HUDEP-2 (cell line): ENCODE measurements around the gene MEN1.

ENCODE experiments used
- DNase-seq, 76 experiments: peaks; one replicate each; lab custom pipeline; 2025; ENCODE audit not compliant: unreplicated experiment in 76 of 76; lab: John Stamatoyannopoulos, UW

MEN1 gene

GRCh38 chr11:64788321-64789215, 21.8 kb downstream of the MEN1 start:
- no peak for DNase-seq

- peak in 60 of 76 experiments; percentile 4 to 78 (median 40) for DNase-seq
Observed at GRCh38 chr11:64787526-64788320, 22.6 kb downstream of the MEN1 start.

GRCh38 chr11:64786308-64786707, 24.0 kb downstream of the MEN1 start:
- no peak for DNase-seq

DNA sequence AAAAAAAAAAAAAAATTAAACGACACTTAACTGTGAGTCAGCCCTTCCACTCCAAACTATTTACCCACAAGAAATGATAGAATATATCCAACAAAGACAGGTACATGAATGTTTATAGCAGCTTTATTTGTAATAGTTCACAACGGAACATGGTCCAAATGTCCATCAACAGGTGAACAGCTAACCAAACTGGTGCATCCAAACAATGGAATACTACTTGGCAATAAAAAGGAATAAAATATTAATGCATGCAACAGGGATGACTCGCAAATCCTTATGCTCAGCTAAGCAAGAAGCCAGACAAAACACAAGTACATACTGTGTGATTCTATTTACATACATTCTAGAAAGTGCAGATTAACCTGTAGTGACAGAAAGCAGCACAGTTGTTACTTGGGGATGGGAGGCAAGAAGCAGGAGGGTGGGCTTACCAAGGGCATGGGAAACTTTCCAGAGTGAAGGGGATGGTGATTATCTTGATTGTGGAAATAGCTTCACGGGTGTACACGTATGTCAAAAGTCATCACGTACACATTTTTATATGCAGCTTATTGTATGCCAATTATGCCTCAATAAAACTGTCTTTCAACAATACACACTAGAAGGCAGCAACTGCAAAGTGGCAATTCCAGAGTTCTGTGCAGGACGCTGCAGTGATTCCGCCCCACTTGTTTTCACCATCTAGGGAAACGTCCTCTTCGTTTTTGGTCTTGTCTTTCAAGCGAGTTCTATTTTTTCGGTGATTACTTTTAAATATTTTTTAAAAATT, 25.4 kb downstream of the MEN1 start:
- no peak for DNase-seq

GRCh38 chr11:64778473-64779298, 31.7 kb downstream of the MEN1 start, which contains the start of gene SF1:
Gene SF1 (minus strand): TSS chr11:64778542. CDS start chr11:64778392, 150 bp downstream.
- DNase-seq, result peak in 75 of 76 experiments; percentile 95 to 100 (median 99)

GRCh38 chr11:64778223-64778472, 32.2 kb downstream of the MEN1 start:
- DNase-seq, result no peak

DNA sequence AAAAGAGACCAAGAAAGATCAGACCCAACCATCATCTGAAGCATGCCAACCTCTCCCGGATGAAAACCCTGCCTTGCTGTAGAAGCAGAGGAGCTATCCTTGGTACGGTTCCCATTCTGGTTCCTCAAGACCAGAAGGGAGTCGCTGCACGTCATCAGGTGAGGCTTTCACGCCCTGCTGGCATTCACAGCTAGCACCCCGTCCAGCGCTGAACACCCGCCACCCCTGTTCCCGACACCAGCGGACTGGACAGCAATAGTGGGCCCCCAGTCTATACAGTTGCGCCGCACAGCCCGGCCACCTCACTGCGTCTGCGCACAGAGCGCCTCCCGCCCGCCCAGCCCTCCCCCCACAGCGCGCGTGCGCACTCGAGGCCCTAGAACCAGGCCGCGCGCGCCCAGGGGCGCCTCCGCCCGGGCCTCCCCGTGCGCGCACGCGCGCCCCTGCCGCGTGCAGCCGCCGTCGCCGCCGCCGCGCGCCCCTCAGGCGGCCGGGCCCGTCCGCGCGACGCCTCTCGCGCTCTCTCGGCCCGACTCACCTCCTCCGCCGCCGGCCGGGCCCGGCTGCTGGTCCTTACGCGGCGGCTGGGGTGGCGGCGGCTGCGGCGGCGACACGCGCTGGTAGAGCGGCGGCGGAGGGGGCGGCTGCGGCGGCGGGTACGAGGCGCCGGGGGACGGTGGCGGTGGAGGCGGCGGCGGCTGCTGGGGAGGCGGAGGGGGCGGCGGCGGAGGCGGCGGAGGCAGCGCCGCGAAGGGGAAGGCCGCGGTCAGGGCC, 32.7 kb downstream of the MEN1 start:
- peak in 67 of 76 experiments; percentile 12 to 79 (median 64) for DNase-seq

GRCh38 chr11:64776875-64777274, 33.5 kb downstream of the MEN1 start:
- DNase-seq, result no peak

DNA sequence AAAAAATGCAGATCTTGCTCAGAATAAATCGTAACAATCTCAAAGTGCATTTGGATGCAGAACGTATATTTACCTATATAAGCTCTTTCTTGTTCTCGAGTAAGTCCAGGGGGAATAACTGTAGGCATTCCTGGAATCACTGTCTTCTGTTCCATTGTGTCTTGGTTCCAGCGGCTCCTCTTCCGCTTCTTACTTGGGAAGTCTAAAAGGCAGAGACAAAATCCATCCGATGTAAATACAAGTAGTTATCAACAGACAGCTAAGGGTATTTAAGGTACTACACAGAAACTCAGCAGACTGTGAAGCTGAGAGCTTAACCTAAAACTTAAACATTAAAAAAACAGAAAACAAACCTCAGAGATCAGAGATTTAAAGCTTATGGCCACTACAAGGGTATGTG, 33.9 kb downstream of the MEN1 start:
- DNase-seq, result no peak

- no peak for DNase-seq
Observed at GRCh38 chr11:64774144-64774543, 36.2 kb downstream of the MEN1 start.

DNA sequence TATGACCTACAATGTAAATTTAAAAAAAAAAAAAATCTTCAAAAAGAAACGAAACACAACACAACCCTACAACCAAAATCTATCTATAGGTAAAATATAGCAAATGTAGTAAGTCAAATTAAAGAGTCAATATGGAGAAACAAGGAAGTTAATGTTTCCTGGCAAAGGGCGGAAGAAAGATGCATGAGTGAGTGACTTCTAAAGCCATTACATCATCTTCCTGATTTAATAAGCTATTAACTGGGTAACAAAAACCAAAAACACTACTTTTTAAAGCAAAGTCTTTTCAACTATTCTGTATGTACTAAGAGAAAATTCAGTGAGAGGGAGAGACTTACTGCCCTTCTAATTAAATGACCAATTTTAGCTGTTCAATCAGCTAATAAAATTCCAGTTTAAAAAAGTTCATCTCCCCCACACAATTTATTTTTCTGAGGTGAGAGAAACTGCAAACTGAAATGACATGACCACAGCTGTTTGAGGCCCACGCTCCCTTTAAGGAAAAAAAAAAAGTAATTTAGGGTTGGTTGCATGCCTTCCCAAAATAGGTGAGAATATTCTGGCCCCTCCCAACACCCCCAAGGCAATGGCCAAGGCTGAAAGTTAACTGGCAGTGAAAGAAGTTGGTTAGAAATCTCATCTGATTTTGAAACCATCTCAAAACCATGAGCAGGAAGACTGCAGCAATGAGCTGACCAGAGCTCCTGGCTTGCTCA, 37.9 kb downstream of the MEN1 start:
- DNase-seq, result no peak

GRCh38 chr11:64771861-64772260, 38.5 kb downstream of the MEN1 start:
- DNase-seq, result no peak

DNA sequence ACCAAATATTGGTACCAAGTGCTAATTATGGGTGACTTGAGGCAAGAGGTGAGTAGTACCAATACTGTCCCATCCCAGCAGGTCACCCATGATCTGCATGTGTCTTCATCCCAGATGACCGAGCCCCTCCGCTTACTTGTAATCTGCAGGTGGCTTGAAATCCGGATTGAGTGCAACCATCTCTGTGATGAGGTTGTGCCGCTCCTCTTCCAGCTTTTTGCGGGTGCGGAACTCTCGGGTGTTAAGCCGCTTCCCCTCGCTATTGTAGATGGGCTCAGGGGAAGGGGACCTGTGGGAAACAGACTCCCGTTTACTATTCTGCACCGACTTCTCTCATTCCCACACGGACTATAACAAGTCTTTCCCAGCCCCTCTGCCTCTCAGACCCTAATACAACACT, 40.2 kb downstream of the MEN1 start:
- DNase-seq, result no peak

GRCh38 chr11:64769283-64769682, 41.1 kb downstream of the MEN1 start:
- no peak for DNase-seq

GRCh38 chr11:64768300-64768694, 42.1 kb downstream of the MEN1 start:
- no peak for DNase-seq

DNA sequence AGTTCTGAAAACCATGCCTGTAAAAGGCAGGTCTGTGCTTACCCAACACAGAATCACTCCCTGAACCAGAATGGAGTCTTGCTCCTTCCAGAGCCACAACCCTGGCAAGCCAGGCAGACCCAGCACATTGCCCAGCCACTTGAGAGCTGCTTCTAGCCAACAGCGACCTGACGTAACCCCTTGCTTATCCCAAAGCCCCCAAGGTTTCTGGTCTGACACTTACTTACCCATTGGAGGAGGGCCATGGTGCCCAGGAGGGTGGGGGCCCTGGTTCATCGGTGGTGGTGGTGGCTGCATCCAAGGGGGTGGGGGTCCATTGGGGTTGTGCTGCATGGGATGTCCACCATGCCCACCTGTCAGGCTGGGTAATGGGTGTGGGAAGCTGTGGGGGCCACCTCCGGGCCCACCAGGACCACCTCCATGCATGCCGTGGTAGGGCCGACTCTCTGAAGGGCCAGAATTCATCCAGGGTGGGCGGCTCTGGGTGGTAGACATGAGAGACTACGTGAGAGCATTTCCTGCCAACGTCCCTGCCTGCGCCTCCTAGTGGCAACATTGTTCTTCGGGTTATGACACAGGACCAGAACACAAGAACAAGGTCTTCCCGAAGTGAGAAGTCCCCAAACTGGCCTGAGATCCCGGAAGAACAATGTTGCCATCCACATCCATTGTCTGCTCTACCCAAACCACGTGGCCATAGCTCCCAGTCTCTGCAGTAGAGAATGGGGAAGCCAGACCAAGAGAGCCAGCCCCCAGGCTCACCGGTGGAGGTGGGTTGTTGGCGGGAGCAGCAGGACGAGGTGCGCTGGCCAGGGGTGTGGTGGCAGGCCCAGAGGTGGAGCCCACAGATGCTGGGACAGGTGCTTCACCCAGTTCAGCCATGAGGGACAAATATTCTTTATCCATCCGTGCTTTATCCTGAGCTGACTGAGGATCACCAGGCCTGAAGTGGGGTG, 42.7 kb downstream of the MEN1 start:
- DNase-seq, result peak in 54 of 76 experiments; percentile 8 to 73 (median 48)

- no peak for DNase-seq
Observed at GRCh38 chr11:64766881-64767280, 43.5 kb downstream of the MEN1 start.
